CD14-positive monocyte (primary cell): ENCODE results near the gene NUTM1. TPM values are rescaled to one million over a fixed set of nuclear protein-coding genes. Genes with fewer than 3 reads are reported as not detected.
A peak's percentile ranks its signal among the peaks of the same experiment; 100 is the strongest.

Source experiments
- DNase-seq, 3 donors: peaks; one replicate each; pipeline ENCODE4 v3.0.0-alpha.2; 2011 to 2022
- H2AFZ ChIP-seq: 2 replicates; pipeline ENCODE4 v1.6.0; 2012; ENCODE audit warnings: mild to moderate bottlenecking, low read depth, low read length, inconsistent platforms; ENCODE audit not compliant: insufficient read depth, poor library complexity, severe bottlenecking
- H3K27ac ChIP-seq, 2 donors: 1 replicate in 1 of 2; 2 replicates in 1 of 2; pipeline ENCODE4 v1.5.1; 2012 to 2013; ENCODE audit warnings: low read length in 2 of 2, control low read depth in 1 of 2, inconsistent platforms in 1 of 2, low read depth in 1 of 2, mild to moderate bottlenecking in 1 of 2
- H3K27me3 ChIP-seq, 2 donors: one replicate each; pipeline versions ENCODE4 v1.6.0 to v1.6.1; 2011 to 2013; ENCODE audit warnings: low read length in 2 of 2; ENCODE audit not compliant: control insufficient read depth in 2 of 2, insufficient read depth in 2 of 2
- H3K36me3 ChIP-seq, 2 donors: replicated peaks in 1 of 2; 1 replicate in 1 of 2; 2 replicates in 1 of 2; pipeline versions ENCODE4 v1.5.1 to v1.6.1; 2012 to 2013; ENCODE audit warnings: low read length in 2 of 2, control low read depth in 1 of 2, inconsistent platforms in 1 of 2, mild to moderate bottlenecking in 1 of 2; ENCODE audit not compliant: insufficient read depth in 2 of 2, control insufficient read depth in 1 of 2
- H3K4me1 ChIP-seq, 2 donors: 1 replicate in 1 of 2; 2 replicates in 1 of 2; pipeline versions ENCODE4 v1.5.1 to v1.6.1; 2012 to 2013; ENCODE audit warnings: low read length in 2 of 2, control low read depth in 1 of 2, inconsistent platforms in 1 of 2, mild to moderate bottlenecking in 1 of 2, moderate library complexity in 1 of 2; ENCODE audit not compliant: insufficient read depth in 2 of 2, control insufficient read depth in 1 of 2
- H3K4me2 ChIP-seq: replicated peaks from 2 replicates; pipeline ENCODE3; 2012; ENCODE audit warnings: low read length, moderate library complexity, mild to moderate bottlenecking; ENCODE audit not compliant: poor library complexity, severe bottlenecking; ENCODE audit errors: extremely low read depth
- H3K4me3 ChIP-seq, 3 experiments: fragments of 200-600 bp in 1 of 3; sonication (generic) in 1 of 3; replicated peaks in 1 of 3; 1 replicate in 2 of 3; 2 replicates in 1 of 3; pipeline ENCODE4 v1.5.1; 2011 to 2013; ENCODE audit warnings: low read length in 3 of 3, mild to moderate bottlenecking in 3 of 3, control low read depth in 2 of 3, low read depth in 2 of 3, inconsistent platforms in 1 of 3, moderate library complexity in 1 of 3
- H3K79me2 ChIP-seq: 2 replicates; pipeline ENCODE4 v1.6.0; 2012; ENCODE audit warnings: mild to moderate bottlenecking, control low read depth, inconsistent platforms, low read length, moderate library complexity; ENCODE audit not compliant: insufficient read depth
- H3K9ac ChIP-seq: 2 replicates; pipeline ENCODE4 v1.6.0; 2017; ENCODE audit warnings: low read length, mild to moderate bottlenecking; ENCODE audit not compliant: insufficient read depth, poor library complexity, severe bottlenecking
- H3K9me3 ChIP-seq, 2 donors: replicated peaks in 1 of 2; 1 replicate in 1 of 2; 2 replicates in 1 of 2; pipeline versions ENCODE4 v1.5.1 to v1.6.1; 2012 to 2013; ENCODE audit warnings: low read length in 2 of 2, control low read depth in 1 of 2; ENCODE audit not compliant: control insufficient read depth in 1 of 2, insufficient read depth in 1 of 2
- H4K20me1 ChIP-seq: 2 replicates; pipeline ENCODE4 v1.6.0; 2012; ENCODE audit warnings: mild to moderate bottlenecking, low read length, control low read depth, moderate library complexity; ENCODE audit not compliant: insufficient read depth
- H3K27ac Mint-ChIP-seq, 7 donors: one replicate each; pipeline ENCODE4 v1.8.0; 2020; ENCODE audit warnings: mild to moderate bottlenecking in 7 of 7, mixed read lengths in 7 of 7, moderate library complexity in 6 of 7, inconsistent platforms in 2 of 7
- H3K27me3 Mint-ChIP-seq, 3 donors: one replicate each; pipeline ENCODE4 v1.8.0; 2021 to 2022; ENCODE audit warnings: low read depth in 3 of 3, mild to moderate bottlenecking in 3 of 3, mixed read lengths in 3 of 3, moderate library complexity in 3 of 3, inconsistent platforms in 1 of 3
- H3K36me3 Mint-ChIP-seq, 2 donors: one replicate each; pipeline ENCODE4 v1.8.0; 2020; ENCODE audit warnings: mixed read lengths in 2 of 2, inconsistent platforms in 1 of 2, mild to moderate bottlenecking in 1 of 2
- H3K4me1 Mint-ChIP-seq: one replicate; pipeline ENCODE4 v1.8.0; 2020; ENCODE audit warnings: mild to moderate bottlenecking, mixed read lengths
- H3K4me3 Mint-ChIP-seq, 2 donors: one replicate each; pipeline ENCODE4 v1.8.0; 2020; ENCODE audit warnings: mild to moderate bottlenecking in 2 of 2, mixed read lengths in 2 of 2, moderate library complexity in 1 of 2
- H3K9me3 Mint-ChIP-seq, 7 donors: one replicate each; pipeline ENCODE4 v1.8.0; 2020 to 2022; ENCODE audit warnings: mixed read lengths in 7 of 7, mild to moderate bottlenecking in 6 of 7, moderate library complexity in 6 of 7, inconsistent platforms in 2 of 7
- WGBS: methylation state at CpG from one replicate; pipeline ENCODE4 v1.1.5; 2013; ENCODE audit warnings: missing lambda C conversion rate; ENCODE audit not compliant: insufficient coverage; 5-methylcytosine and 5-hydroxymethylcytosine counted together
- intact Hi-C, 2 donors: fragments of 100-400 bp; cut with micrococcal nuclease; formaldehyde crosslinking; loops; one replicate each; pipeline versions ENCODE4 v1.15.0 to v1.15.1; 2023
- polyA plus RNA-seq, 3 donors: library from polyadenylated mRNA; depleted of rRNA in 1 of 3; unstranded in 2 of 3; stranded (reverse) in 1 of 3; fragments of 300-500 nt in 2 of 3; fragments of >200 nt in 1 of 3; fragmentation: Illumina TruSeq in 2 of 3; gene quantifications; 1 replicate in 2 of 3; 2 replicates in 1 of 3; pipeline ENCODE4 v1.2.3, GENCODE V29; 2012 to 2021
- TF ChIP-seq, protein P1 (sequence below): fragments of 200-600 bp; IDR thresholded peaks from one replicate; pipeline ENCODE4 v1.8.0; 2022; ENCODE audit warnings: antibody characterized with exemption, mild to moderate bottlenecking

Gene NUTM1
- polyA plus RNA-seq, 3 donors, result not detected

DNA sequence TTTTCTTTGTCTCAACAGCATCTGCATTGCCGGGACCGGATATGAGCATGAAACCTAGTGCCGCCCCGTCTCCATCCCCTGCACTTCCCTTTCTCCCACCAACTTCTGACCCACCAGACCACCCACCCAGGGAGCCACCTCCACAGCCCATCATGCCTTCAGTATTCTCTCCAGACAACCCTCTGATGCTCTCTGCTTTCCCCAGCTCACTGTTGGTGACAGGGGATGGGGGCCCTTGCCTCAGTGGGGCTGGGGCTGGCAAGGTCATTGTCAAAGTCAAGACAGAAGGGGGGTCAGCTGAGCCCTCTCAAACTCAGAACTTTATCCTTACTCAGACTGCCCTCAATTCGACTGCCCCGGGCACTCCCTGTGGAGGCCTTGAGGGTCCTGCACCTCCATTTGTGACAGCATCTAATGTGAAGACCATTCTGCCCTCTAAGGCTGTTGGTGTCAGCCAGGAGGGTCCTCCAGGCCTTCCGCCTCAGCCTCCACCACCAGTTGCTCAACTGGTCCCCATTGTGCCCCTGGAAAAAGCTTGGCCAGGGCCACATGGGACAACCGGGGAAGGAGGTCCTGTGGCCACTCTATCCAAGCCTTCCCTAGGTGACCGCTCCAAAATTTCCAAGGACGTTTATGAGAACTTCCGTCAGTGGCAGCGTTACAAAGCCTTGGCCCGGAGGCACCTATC is 5.0 kb downstream of the NUTM1 start:
- Mint-ChIP-seq H3K9me3 (peaks cover 0 to 2% (median 0%) of the 10 kb centered on the region in 7 donors), H3K27ac (peak overlapping the region in 1 of 7 donors; percentile 6), H3K4me3 (no peak overlapping the region), H3K4me1 (no peaks in the 10 kb centered on the region), H3K36me3 (no peaks in the 10 kb centered on the region), H3K27me3 (peaks cover 0 to 3% (median 2%) of the 10 kb centered on the region in 3 donors)
- Histone ChIP-seq H3K79me2 (no peaks in the 10 kb centered on the region), H3K9ac (no peak overlapping the region), H3K27ac (no peak overlapping the region), H3K4me3 (no peak overlapping the region), H3K36me3 (no peaks in the 10 kb centered on the region), H3K4me1 (no peaks in the 10 kb centered on the region), H3K9me3 (no peaks in the 10 kb centered on the region), H3K4me2 (no peak overlapping the region), H4K20me1 (no peaks in the 10 kb centered on the region), H3K27me3 (no peaks in the 10 kb centered on the region), H2AFZ (peak overlapping the region; percentile 3)
- TF ChIP-seq, protein P1, sequence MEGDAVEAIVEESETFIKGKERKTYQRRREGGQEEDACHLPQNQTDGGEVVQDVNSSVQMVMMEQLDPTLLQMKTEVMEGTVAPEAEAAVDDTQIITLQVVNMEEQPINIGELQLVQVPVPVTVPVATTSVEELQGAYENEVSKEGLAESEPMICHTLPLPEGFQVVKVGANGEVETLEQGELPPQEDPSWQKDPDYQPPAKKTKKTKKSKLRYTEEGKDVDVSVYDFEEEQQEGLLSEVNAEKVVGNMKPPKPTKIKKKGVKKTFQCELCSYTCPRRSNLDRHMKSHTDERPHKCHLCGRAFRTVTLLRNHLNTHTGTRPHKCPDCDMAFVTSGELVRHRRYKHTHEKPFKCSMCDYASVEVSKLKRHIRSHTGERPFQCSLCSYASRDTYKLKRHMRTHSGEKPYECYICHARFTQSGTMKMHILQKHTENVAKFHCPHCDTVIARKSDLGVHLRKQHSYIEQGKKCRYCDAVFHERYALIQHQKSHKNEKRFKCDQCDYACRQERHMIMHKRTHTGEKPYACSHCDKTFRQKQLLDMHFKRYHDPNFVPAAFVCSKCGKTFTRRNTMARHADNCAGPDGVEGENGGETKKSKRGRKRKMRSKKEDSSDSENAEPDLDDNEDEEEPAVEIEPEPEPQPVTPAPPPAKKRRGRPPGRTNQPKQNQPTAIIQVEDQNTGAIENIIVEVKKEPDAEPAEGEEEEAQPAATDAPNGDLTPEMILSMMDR, result no peak
- 89% methylated on average over 13 of the region's 13 CpGs for WGBS
- intact Hi-C loops, result no loop called here
- no peak for DNase-seq

DNA sequence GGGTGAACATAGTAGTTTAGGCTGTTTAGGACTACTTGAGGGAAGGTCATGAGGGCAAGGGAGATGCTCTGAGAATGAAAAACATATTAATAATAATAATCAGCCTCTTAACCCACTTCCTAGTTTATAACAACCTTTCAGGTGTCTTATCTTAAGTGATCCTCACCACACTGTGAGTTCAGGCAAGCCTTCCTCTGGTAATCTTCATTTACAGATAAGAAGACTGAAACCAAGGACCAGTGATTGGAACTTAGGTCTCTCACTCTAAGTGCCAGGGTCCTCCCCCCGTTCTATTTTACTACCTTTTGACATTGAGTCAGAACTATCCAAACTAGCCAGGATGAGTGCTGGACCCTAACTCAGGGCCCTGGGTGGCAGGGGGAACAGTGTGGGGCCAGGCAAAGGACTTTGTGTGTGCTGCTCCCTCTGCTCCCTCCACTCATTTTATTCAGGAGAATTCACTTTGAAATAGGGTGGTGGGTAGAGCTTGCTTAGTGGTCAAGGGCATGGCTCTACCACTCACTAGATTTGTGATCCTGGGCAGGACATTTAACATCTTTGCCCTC is 5.7 kb downstream of the NUTM1 start:
- no CpG with 5 or more reads among the region's 1 CpG for WGBS
- no peaks in the 10 kb centered on the region for H3K4me1 Mint-ChIP-seq
- TF ChIP-seq, protein P1, result no peak
- no peaks in the 10 kb centered on the region for H3K9me3 ChIP-seq
- H3K4me2 ChIP-seq, result no peak overlapping the region
- no peaks in the 10 kb centered on the region for H3K36me3 ChIP-seq
- peaks cover 0 to 2% (median 0%) of the 10 kb centered on the region in 7 donors for H3K9me3 Mint-ChIP-seq
- intact Hi-C loops, result no loop called here
- H2AFZ ChIP-seq, result no peak overlapping the region
- no peaks in the 10 kb centered on the region for H3K79me2 ChIP-seq
- H3K9ac ChIP-seq, result no peak overlapping the region
- H3K4me1 ChIP-seq, result no peaks in the 10 kb centered on the region
- no peaks in the 10 kb centered on the region for H3K36me3 Mint-ChIP-seq
- H3K27me3 Mint-ChIP-seq, result peaks cover 0 to 3% (median 2%) of the 10 kb centered on the region in 3 donors
- no peaks in the 10 kb centered on the region for H3K27me3 ChIP-seq
- H3K27ac ChIP-seq, result no peak overlapping the region
- DNase-seq, result no peak
- no peak overlapping the region for H3K4me3 Mint-ChIP-seq
- H3K27ac Mint-ChIP-seq, result no peak overlapping the region
- H3K4me3 ChIP-seq, result no peak overlapping the region
- no peaks in the 10 kb centered on the region for H4K20me1 ChIP-seq
